ENCODE results near the gene GTF2E1. TPM values are rescaled to one million over a fixed set of nuclear protein-coding genes. Genes with fewer than 3 reads are reported as not detected.

The GTF2E1 gene
- total and polyA plus RNA-seq, 2 donors (not counting 1 experiment from before 2014, with no cell fraction given), result 6.0 to 24.7 TPM

DNA sequence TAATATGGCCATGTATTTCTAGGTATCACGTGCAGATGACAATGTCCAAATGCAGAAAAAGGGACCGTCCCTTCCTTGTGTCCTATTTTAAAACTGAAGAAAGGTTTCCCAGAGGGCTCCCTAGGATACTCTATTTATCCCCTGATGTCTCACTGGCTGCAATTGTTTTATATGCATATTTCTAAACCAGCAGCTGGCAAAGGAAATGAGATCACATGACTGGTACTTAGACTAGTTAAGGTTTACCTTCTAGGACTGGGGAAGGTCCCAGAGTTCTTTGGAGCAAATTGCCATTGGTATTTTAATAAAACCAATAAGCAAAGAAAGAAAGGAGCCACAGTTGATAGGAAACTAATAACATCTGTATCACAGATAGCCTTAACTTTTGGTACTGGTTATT, 29.5 kb downstream of the GTF2E1 start:
- no peak for DNase-seq
- no peak overlapping the region for H3K27ac Mint-ChIP-seq
- H3K36me3 ChIP-seq (replicated peaks in 1 of 2; ENCODE audit: control extremely low read depth in 1 of 2, control insufficient read depth in 1 of 2, extremely low read depth in 1 of 2, insufficient read depth in 2 of 2, low read length in 1 of 2), result peaks cover 2 to 35% of the 10 kb centered on the region in 2 experiments
- no peak overlapping the region for H3K27ac ChIP-seq (ENCODE audit: low read length in 2 of 2)
- no peaks in the 10 kb centered on the region for H3K27me3 Mint-ChIP-seq
- H3K9me3 Mint-ChIP-seq (ENCODE audit: insufficient read depth), result no peaks in the 10 kb centered on the region
- no peaks in the 10 kb centered on the region for H3K9me3 ChIP-seq (ENCODE audit: control extremely low read depth in 1 of 3, control insufficient read depth in 2 of 3, insufficient read depth in 1 of 3, low read length in 2 of 3)
- H3K4me1 ChIP-seq (ENCODE audit: control insufficient read depth in 2 of 2, insufficient read depth in 2 of 2, low read length in 2 of 2), result no peaks in the 10 kb centered on the region
- no peak overlapping the region for H2AFZ ChIP-seq (ENCODE audit: insufficient read depth, low read depth, low read length, poor library complexity, severe bottlenecking)
- H4K20me1 ChIP-seq (ENCODE audit: control insufficient read depth, insufficient read depth, low read length, poor library complexity, severe bottlenecking), result peaks cover 13% of the 10 kb centered on the region
- POLR2A ChIA-PET, result no interaction called here
- no peak overlapping the region for H3K9ac ChIP-seq (ENCODE audit: low read length)
- WGBS (ENCODE audit: insufficient coverage), result 100% methylated on average over 2 of the region's 2 CpGs
- no peak overlapping the region for H3K4me2 ChIP-seq (replicated peaks; ENCODE audit: low read depth, low read length, poor library complexity, severe bottlenecking)
- H3K4me3 Mint-ChIP-seq, result no peak overlapping the region
- no peak overlapping the region for H3K4me3 ChIP-seq (ENCODE audit: control extremely low read depth in 1 of 5, extremely low read depth in 1 of 5, insufficient read depth in 1 of 5, low read depth in 2 of 5, low read length in 4 of 5)
- CTCF ChIA-PET, result interaction anchor here (1.3 to 2.2 kb wide), 2 partner anchors 23 to 211 kb away, joined by 3 to 5 read pairs; no protein-coding TSS in a partner anchor
- TF ChIP-seq, protein P1, sequence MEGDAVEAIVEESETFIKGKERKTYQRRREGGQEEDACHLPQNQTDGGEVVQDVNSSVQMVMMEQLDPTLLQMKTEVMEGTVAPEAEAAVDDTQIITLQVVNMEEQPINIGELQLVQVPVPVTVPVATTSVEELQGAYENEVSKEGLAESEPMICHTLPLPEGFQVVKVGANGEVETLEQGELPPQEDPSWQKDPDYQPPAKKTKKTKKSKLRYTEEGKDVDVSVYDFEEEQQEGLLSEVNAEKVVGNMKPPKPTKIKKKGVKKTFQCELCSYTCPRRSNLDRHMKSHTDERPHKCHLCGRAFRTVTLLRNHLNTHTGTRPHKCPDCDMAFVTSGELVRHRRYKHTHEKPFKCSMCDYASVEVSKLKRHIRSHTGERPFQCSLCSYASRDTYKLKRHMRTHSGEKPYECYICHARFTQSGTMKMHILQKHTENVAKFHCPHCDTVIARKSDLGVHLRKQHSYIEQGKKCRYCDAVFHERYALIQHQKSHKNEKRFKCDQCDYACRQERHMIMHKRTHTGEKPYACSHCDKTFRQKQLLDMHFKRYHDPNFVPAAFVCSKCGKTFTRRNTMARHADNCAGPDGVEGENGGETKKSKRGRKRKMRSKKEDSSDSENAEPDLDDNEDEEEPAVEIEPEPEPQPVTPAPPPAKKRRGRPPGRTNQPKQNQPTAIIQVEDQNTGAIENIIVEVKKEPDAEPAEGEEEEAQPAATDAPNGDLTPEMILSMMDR (IDR thresholded peaks at IDR 0.05), result no peak
- TF ChIP-seq EZH2 (IDR thresholded peaks at IDR 0.05; ENCODE audit: borderline replicate concordance, insufficient read depth, low read depth, low read length, poor library complexity, severe bottlenecking), result no peak
- peaks cover 13% of the 10 kb centered on the region for H3K79me2 ChIP-seq (ENCODE audit: control insufficient read depth, insufficient read depth, low read length)
- H3K4me1 Mint-ChIP-seq, result peaks cover 4% of the 10 kb centered on the region
- intact Hi-C loops (cut with micrococcal nuclease), result no loop called here
- ATAC-seq (ENCODE audit: low read depth), result no peak
- no peaks in the 10 kb centered on the region for H3K27me3 ChIP-seq (replicated peaks in 1 of 4; ENCODE audit: control extremely low read depth in 1 of 4, control insufficient read depth in 3 of 4, insufficient read depth in 4 of 4, low read length in 3 of 4)

GRCh38 chr3:120773932-120774331, 31.4 kb downstream of the GTF2E1 start:
- H3K27ac ChIP-seq (ENCODE audit: low read length in 2 of 2), result no peak overlapping the region
- peaks cover 2% of the 10 kb centered on the region for H3K4me1 Mint-ChIP-seq
- H3K9ac ChIP-seq (ENCODE audit: low read length), result no peak overlapping the region
- H3K9me3 Mint-ChIP-seq (ENCODE audit: insufficient read depth), result no peaks in the 10 kb centered on the region
- no peak overlapping the region for H3K4me3 ChIP-seq (ENCODE audit: control extremely low read depth in 1 of 5, extremely low read depth in 1 of 5, insufficient read depth in 1 of 5, low read depth in 2 of 5, low read length in 4 of 5)
- no peaks in the 10 kb centered on the region for H3K9me3 ChIP-seq (ENCODE audit: control extremely low read depth in 1 of 3, control insufficient read depth in 2 of 3, insufficient read depth in 1 of 3, low read length in 2 of 3)
- no peak overlapping the region for H3K4me3 Mint-ChIP-seq
- ChIA-PET POLR2A (no interaction called here), CTCF (no interaction called here)
- no peak overlapping the region for H2AFZ ChIP-seq (ENCODE audit: insufficient read depth, low read depth, low read length, poor library complexity, severe bottlenecking)
- no peaks in the 10 kb centered on the region for H3K4me1 ChIP-seq (ENCODE audit: control insufficient read depth in 2 of 2, insufficient read depth in 2 of 2, low read length in 2 of 2)
- peaks cover 9% of the 10 kb centered on the region for H3K79me2 ChIP-seq (ENCODE audit: control insufficient read depth, insufficient read depth, low read length)
- no peak overlapping the region for H3K27ac Mint-ChIP-seq
- no peaks in the 10 kb centered on the region for H3K27me3 ChIP-seq (replicated peaks in 1 of 4; ENCODE audit: control extremely low read depth in 1 of 4, control insufficient read depth in 3 of 4, insufficient read depth in 4 of 4, low read length in 3 of 4)
- ATAC-seq (ENCODE audit: low read depth) (no peak), DNase-seq (no peak)
- peaks cover 5% of the 10 kb centered on the region for H4K20me1 ChIP-seq (ENCODE audit: control insufficient read depth, insufficient read depth, low read length, poor library complexity, severe bottlenecking)
- H3K27me3 Mint-ChIP-seq, result no peaks in the 10 kb centered on the region
- peaks cover 2 to 40% of the 10 kb centered on the region in 2 experiments for H3K36me3 ChIP-seq (replicated peaks in 1 of 2; ENCODE audit: control extremely low read depth in 1 of 2, control insufficient read depth in 1 of 2, extremely low read depth in 1 of 2, insufficient read depth in 2 of 2, low read length in 1 of 2)
- no peak for TF ChIP-seq EZH2 (IDR thresholded peaks at IDR 0.05; ENCODE audit: borderline replicate concordance, insufficient read depth, low read depth, low read length, poor library complexity, severe bottlenecking)
- TF ChIP-seq, protein P1 (IDR thresholded peaks at IDR 0.05), result no peak
- intact Hi-C loops (cut with micrococcal nuclease), result no loop called here
- H3K4me2 ChIP-seq (replicated peaks; ENCODE audit: low read depth, low read length, poor library complexity, severe bottlenecking), result no peak overlapping the region

Data from B cell (primary cell).